Measurements from ENCODE around the gene TMEM213.
A peak's percentile ranks its signal among the peaks of the same experiment; 100 is the strongest.

The TMEM213 gene

DNA sequence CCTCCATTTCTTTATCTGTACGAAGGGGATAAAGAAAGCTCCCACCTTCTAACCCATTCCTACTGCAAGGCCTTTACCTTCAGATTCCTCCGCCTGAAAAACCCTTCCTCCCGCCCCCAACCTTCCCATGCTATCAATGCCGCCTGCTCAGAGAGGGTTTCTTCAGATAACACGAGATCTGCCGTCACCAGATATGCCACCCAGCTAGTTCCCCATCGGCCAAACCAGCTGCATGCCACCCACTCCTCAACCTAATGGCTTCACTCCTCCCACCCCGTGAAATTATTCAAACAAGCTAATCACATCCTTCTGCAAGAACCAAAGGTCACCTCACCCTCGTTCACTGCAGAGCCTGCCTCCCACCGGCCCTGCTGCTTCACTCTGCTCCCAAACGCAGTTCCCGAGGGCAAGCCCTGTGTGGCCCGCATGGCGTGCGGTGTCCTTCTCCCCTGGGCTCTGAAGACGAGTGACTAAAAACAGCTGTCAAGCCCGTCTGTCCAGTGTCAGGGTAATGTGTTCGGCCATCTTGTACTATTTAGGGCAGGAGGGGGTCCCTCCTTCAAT lies 46.8 kb upstream of the TMEM213 start:
- Histone ChIP-seq H3K9me3 (replicated peaks in 1 of 2; ENCODE audit: control insufficient read depth in 2 of 2, insufficient read depth in 1 of 2, low read depth in 1 of 2, low read length in 2 of 2) (no peaks in the 10 kb centered on the region), H3K9ac (ENCODE audit: low read depth, low read length, poor library complexity) (no peak overlapping the region), H3K79me1 (ENCODE audit: low read depth, low read length) (no peaks in the 10 kb centered on the region), H3K27me3 (ENCODE audit: control insufficient read depth in 3 of 3, insufficient read depth in 3 of 3, low read depth in 1 of 3, low read length in 3 of 3) (no peaks in the 10 kb centered on the region), H3K4ac (ENCODE audit: low read length) (no peak overlapping the region), H3K36me3 (replicated peaks in 1 of 2; ENCODE audit: control insufficient read depth in 2 of 2, insufficient read depth in 2 of 2, low read length in 2 of 2) (no peaks in the 10 kb centered on the region), H3K4me3 (ENCODE audit: low read length in 2 of 2) (no peak overlapping the region), H3K18ac (ENCODE audit: low read length) (no peak overlapping the region), H2BK15ac (ENCODE audit: low read length) (peak overlapping the region; percentile 54), H2AFZ (ENCODE audit: low read length) (no peak overlapping the region), H2AK5ac (ENCODE audit: low read depth, low read length) (peak overlapping the region; percentile 78), H3K27ac (replicated peaks; ENCODE audit: low read length) (no peak overlapping the region), H3K4me1 (ENCODE audit: control insufficient read depth in 2 of 2, insufficient read depth in 1 of 2, low read depth in 1 of 2, low read length in 2 of 2) (peaks cover 0 to 20% of the 10 kb centered on the region in 2 donors), H3K4me2 (ENCODE audit: insufficient read depth, low read length, poor library complexity, severe bottlenecking) (no peak overlapping the region), H4K91ac (ENCODE audit: low read depth, low read length, poor library complexity) (no peak overlapping the region), H3K14ac (ENCODE audit: low read length) (no peak overlapping the region), H4K8ac (ENCODE audit: low read depth, low read length) (no peak overlapping the region), H3K23ac (ENCODE audit: low read depth, low read length, poor library complexity) (no peak overlapping the region), H2BK120ac (ENCODE audit: low read depth, low read length) (no peak overlapping the region), H2BK12ac (ENCODE audit: low read length) (no peak overlapping the region), H2BK5ac (ENCODE audit: low read length) (peak overlapping the region; percentile 71)
- no peak for DNase-seq (ENCODE audit: low spot score)
- no CpG with 5 or more reads among the region's 18 CpGs for WGBS, 2 donors (ENCODE audit: extremely low coverage in 2 of 2, insufficient read length in 2 of 2, insufficient replicate concordance in 1 of 2)

- Histone ChIP-seq H3K4me3 (ENCODE audit: low read length in 2 of 2) (peak overlapping the region in 1 of 2 donors; percentile 3), H3K4ac (ENCODE audit: low read length) (no peak overlapping the region), H3K9me3 (replicated peaks in 1 of 2; ENCODE audit: control insufficient read depth in 2 of 2, insufficient read depth in 1 of 2, low read depth in 1 of 2, low read length in 2 of 2) (no peaks in the 10 kb centered on the region), H3K36me3 (replicated peaks in 1 of 2; ENCODE audit: control insufficient read depth in 2 of 2, insufficient read depth in 2 of 2, low read length in 2 of 2) (no peaks in the 10 kb centered on the region), H3K9ac (ENCODE audit: low read depth, low read length, poor library complexity) (no peak overlapping the region), H3K14ac (ENCODE audit: low read length) (no peak overlapping the region), H2AK5ac (ENCODE audit: low read depth, low read length) (peak overlapping the region; percentile 84), H2BK120ac (ENCODE audit: low read depth, low read length) (no peak overlapping the region), H3K27ac (replicated peaks; ENCODE audit: low read length) (no peak overlapping the region), H3K18ac (ENCODE audit: low read length) (peak overlapping the region; percentile 35), H2BK12ac (ENCODE audit: low read length) (peak overlapping the region; percentile 69), H4K91ac (ENCODE audit: low read depth, low read length, poor library complexity) (no peak overlapping the region), H2BK15ac (ENCODE audit: low read length) (no peak overlapping the region), H3K27me3 (ENCODE audit: control insufficient read depth in 3 of 3, insufficient read depth in 3 of 3, low read depth in 1 of 3, low read length in 3 of 3) (no peaks in the 10 kb centered on the region), H3K4me2 (ENCODE audit: insufficient read depth, low read length, poor library complexity, severe bottlenecking) (no peak overlapping the region), H4K8ac (ENCODE audit: low read depth, low read length) (no peak overlapping the region), H3K4me1 (ENCODE audit: control insufficient read depth in 2 of 2, insufficient read depth in 1 of 2, low read depth in 1 of 2, low read length in 2 of 2) (peaks cover 0 to 20% of the 10 kb centered on the region in 2 donors), H3K79me1 (ENCODE audit: low read depth, low read length) (no peaks in the 10 kb centered on the region), H2BK5ac (ENCODE audit: low read length) (no peak overlapping the region), H2AFZ (ENCODE audit: low read length) (no peak overlapping the region), H3K23ac (ENCODE audit: low read depth, low read length, poor library complexity) (peak overlapping the region; percentile 52)
- no peak for DNase-seq (ENCODE audit: low spot score)
- WGBS, 2 donors (ENCODE audit: extremely low coverage in 2 of 2, insufficient read length in 2 of 2, insufficient replicate concordance in 1 of 2): no CpG with 5 or more reads among the region's 12 CpGs
Observed at GRCh38 chr7:138752518-138753149, 45.2 kb upstream of the TMEM213 start.

DNA sequence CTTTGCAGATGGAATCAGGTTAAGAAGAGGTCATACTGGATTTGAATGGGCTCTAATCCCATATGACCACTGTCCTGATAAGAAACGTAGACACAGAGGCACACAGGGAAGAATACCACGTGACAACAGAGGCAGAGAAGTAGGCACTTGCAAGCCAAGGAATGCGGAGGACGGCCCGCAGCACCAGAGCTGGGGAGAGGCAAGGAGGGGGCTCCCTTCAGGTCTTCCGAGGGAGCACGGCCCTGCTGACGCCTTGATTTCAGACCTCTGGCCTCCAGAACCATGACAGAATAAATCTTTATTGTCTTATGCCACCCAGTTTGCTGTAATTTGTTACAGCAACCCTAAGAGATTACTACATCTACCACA lies 44.7 kb upstream of the TMEM213 start:
- H3K4me1 ChIP-seq (ENCODE audit: control insufficient read depth in 2 of 2, insufficient read depth in 1 of 2, low read depth in 1 of 2, low read length in 2 of 2): peaks cover 0 to 20% of the 10 kb centered on the region in 2 donors
- no peaks in the 10 kb centered on the region for H3K27me3 ChIP-seq (ENCODE audit: control insufficient read depth in 3 of 3, insufficient read depth in 3 of 3, low read depth in 1 of 3, low read length in 3 of 3)

GRCh38 chr7:138753610-138754009 lies 44.2 kb upstream of the TMEM213 start:
- no peak overlapping the region for H3K9ac ChIP-seq (ENCODE audit: low read depth, low read length, poor library complexity)
- H3K4ac ChIP-seq (ENCODE audit: low read length): no peak overlapping the region
- peaks cover 0 to 20% of the 10 kb centered on the region in 2 donors for H3K4me1 ChIP-seq (ENCODE audit: control insufficient read depth in 2 of 2, insufficient read depth in 1 of 2, low read depth in 1 of 2, low read length in 2 of 2)
- H3K79me1 ChIP-seq (ENCODE audit: low read depth, low read length): no peaks in the 10 kb centered on the region
- no peak overlapping the region for H4K8ac ChIP-seq (ENCODE audit: low read depth, low read length)
- DNase-seq (ENCODE audit: low spot score): no peak
- WGBS, 2 donors (ENCODE audit: extremely low coverage in 2 of 2, insufficient read length in 2 of 2, insufficient replicate concordance in 1 of 2): no CpG with 5 or more reads among the region's 5 CpGs
- H3K27ac ChIP-seq (replicated peaks; ENCODE audit: low read length): no peak overlapping the region
- H3K27me3 ChIP-seq (ENCODE audit: control insufficient read depth in 3 of 3, insufficient read depth in 3 of 3, low read depth in 1 of 3, low read length in 3 of 3): no peaks in the 10 kb centered on the region
- H3K4me2 ChIP-seq (ENCODE audit: insufficient read depth, low read length, poor library complexity, severe bottlenecking): no peak overlapping the region
- no peak overlapping the region for H4K91ac ChIP-seq (ENCODE audit: low read depth, low read length, poor library complexity)
- H2AK5ac ChIP-seq (ENCODE audit: low read depth, low read length): no peak overlapping the region
- H3K14ac ChIP-seq (ENCODE audit: low read length): no peak overlapping the region
- no peak overlapping the region for H2BK15ac ChIP-seq (ENCODE audit: low read length)
- H3K36me3 ChIP-seq (replicated peaks in 1 of 2; ENCODE audit: control insufficient read depth in 2 of 2, insufficient read depth in 2 of 2, low read length in 2 of 2): no peaks in the 10 kb centered on the region
- H3K9me3 ChIP-seq (replicated peaks in 1 of 2; ENCODE audit: control insufficient read depth in 2 of 2, insufficient read depth in 1 of 2, low read depth in 1 of 2, low read length in 2 of 2): no peaks in the 10 kb centered on the region
- H3K23ac ChIP-seq (ENCODE audit: low read depth, low read length, poor library complexity): no peak overlapping the region
- H3K18ac ChIP-seq (ENCODE audit: low read length): no peak overlapping the region
- H2BK120ac ChIP-seq (ENCODE audit: low read depth, low read length): no peak overlapping the region
- no peak overlapping the region for H2BK5ac ChIP-seq (ENCODE audit: low read length)
- no peak overlapping the region for H3K4me3 ChIP-seq (ENCODE audit: low read length in 2 of 2)
- no peak overlapping the region for H2BK12ac ChIP-seq (ENCODE audit: low read length)
- H2AFZ ChIP-seq (ENCODE audit: low read length): no peak overlapping the region

More for the DNA sequence above, 44.7 kb upstream of the TMEM213 start:
- no peak overlapping the region for H2BK5ac ChIP-seq (ENCODE audit: low read length)
- no peaks in the 10 kb centered on the region for H3K79me1 ChIP-seq (ENCODE audit: low read depth, low read length)
- no peaks in the 10 kb centered on the region for H3K36me3 ChIP-seq (replicated peaks in 1 of 2; ENCODE audit: control insufficient read depth in 2 of 2, insufficient read depth in 2 of 2, low read length in 2 of 2)
- H2BK15ac ChIP-seq (ENCODE audit: low read length): no peak overlapping the region
- no peak overlapping the region for H2AK5ac ChIP-seq (ENCODE audit: low read depth, low read length)
- no peak for DNase-seq (ENCODE audit: low spot score)
- H3K4me3 ChIP-seq (ENCODE audit: low read length in 2 of 2): no peak overlapping the region
- H3K27ac ChIP-seq (replicated peaks; ENCODE audit: low read length): no peak overlapping the region
- no peak overlapping the region for H3K4ac ChIP-seq (ENCODE audit: low read length)
- no peak overlapping the region for H3K14ac ChIP-seq (ENCODE audit: low read length)
- WGBS, 2 donors (ENCODE audit: extremely low coverage in 2 of 2, insufficient read length in 2 of 2, insufficient replicate concordance in 1 of 2): no CpG with 5 or more reads among the region's 8 CpGs
- H2AFZ ChIP-seq (ENCODE audit: low read length): no peak overlapping the region
- no peak overlapping the region for H2BK120ac ChIP-seq (ENCODE audit: low read depth, low read length)
- H3K4me2 ChIP-seq (ENCODE audit: insufficient read depth, low read length, poor library complexity, severe bottlenecking): no peak overlapping the region
- H3K9me3 ChIP-seq (replicated peaks in 1 of 2; ENCODE audit: control insufficient read depth in 2 of 2, insufficient read depth in 1 of 2, low read depth in 1 of 2, low read length in 2 of 2): no peaks in the 10 kb centered on the region
- H3K23ac ChIP-seq (ENCODE audit: low read depth, low read length, poor library complexity): no peak overlapping the region
- H3K18ac ChIP-seq (ENCODE audit: low read length): peak overlapping the region; percentile 20
- no peak overlapping the region for H3K9ac ChIP-seq (ENCODE audit: low read depth, low read length, poor library complexity)
- H2BK12ac ChIP-seq (ENCODE audit: low read length): no peak overlapping the region
- no peak overlapping the region for H4K8ac ChIP-seq (ENCODE audit: low read depth, low read length)
- no peak overlapping the region for H4K91ac ChIP-seq (ENCODE audit: low read depth, low read length, poor library complexity)
